HG03135 (cell line): Measurements from ENCODE around the gene DLG4.
"Not testable (repeated sequence)": the region's sequence is repeated elsewhere in the genome, so short reads cannot be mapped to it uniquely, and the experiment has no call there.

Experiments used
- ATAC-seq: cut with Tn5 transposase; IDR thresholded peaks from one replicate; pipeline ENCODE4 v1.9.1; 2021; ENCODE audit warnings: mild to moderate bottlenecking, moderate library complexity; ENCODE audit not compliant: unreplicated experiment

The DLG4 gene

GRCh38 chr17:7168841-7169564 is 50.6 kb downstream of the DLG4 start:
- not testable (repeated sequence) for ATAC-seq

- no peak for ATAC-seq
These were observed 51.8 kb downstream of the DLG4 start for GRCh38 chr17:7167832-7168231.

- no peak for ATAC-seq
These were observed 52.8 kb downstream of the DLG4 start for GRCh38 chr17:7166873-7167272.

GRCh38 chr17:7159571-7159970 is 60.1 kb downstream of the DLG4 start:
- ATAC-seq: not testable (repeated sequence)

- ATAC-seq: not testable (repeated sequence)
These were observed 61.2 kb downstream of the DLG4 start for GRCh38 chr17:7158424-7158823.

DNA sequence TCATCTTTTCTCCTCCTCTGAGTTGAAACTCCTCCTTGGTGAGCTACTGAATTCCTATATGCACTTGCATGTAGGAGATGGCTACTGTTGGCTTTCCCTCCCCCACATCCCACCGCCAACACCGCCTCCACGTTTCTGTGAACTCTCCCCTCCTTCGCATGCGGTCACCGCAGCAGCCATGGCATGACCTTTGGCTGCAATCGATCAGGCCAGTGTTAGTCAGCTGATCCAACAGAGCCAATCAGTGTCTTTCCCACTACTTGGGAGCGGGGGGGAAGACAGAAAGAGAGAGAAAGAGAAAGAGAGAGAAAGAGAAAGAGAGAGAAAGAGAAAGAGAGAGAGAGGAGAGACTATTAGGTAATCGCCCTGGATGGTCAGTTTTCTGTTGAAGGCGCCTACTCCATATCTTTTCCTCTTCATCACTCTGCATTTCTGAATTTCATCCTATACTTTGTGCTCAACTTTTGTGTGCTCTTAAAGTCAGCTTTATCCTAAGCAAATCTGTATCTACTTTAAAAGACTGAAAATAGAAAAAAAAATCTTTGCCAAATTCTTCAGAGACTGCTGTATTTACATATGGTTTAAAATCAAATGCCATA is 63.2 kb downstream of the DLG4 start:
- ATAC-seq: no peak

GRCh38 chr17:7147772-7148171 is 71.9 kb downstream of the DLG4 start:
- no peak for ATAC-seq

GRCh38 chr17:7146115-7146514 is 73.5 kb downstream of the DLG4 start:
- ATAC-seq: no peak

DNA sequence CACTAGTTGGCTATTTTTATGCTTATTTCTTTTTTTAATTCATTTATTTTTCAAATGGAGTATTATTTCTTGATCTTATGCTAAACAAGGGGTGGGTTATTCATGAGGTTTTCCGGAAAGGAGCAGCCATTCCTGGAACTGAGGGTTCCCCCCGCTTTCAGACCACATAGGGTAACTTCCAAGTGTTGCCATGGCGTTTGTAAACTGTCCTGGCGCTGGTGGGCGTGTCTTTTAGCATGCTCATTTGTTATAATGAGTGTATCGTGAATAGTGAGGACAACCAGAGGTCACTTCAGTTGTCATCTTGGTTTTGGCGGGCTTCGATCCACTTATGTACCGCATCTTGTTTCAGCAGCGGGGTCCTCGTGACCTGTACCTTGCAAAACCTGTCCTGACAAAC is 75.4 kb downstream of the DLG4 start:
- no peak for ATAC-seq

DNA sequence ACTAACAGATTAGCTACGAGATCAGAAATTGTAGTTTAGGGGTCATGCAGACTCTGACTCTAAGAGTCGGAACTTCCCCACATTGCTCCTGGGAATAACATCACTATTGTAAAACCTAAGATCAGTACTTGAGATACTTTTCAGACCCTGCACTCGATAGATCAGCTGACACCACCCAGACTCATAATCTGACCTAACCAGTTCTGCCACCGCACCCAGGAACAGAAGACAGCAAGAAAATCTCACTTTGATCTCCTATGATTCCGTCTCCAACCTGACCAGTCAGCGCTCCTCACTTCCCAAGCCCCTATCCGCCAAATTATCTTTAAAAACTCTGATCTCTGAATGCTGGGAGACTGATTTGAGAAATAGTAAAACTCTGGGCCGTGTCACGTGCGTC is 77.8 kb downstream of the DLG4 start:
- no peak for ATAC-seq

- no peak for ATAC-seq
These were observed 80.2 kb downstream of the DLG4 start for GRCh38 chr17:7139400-7139799.

DNA sequence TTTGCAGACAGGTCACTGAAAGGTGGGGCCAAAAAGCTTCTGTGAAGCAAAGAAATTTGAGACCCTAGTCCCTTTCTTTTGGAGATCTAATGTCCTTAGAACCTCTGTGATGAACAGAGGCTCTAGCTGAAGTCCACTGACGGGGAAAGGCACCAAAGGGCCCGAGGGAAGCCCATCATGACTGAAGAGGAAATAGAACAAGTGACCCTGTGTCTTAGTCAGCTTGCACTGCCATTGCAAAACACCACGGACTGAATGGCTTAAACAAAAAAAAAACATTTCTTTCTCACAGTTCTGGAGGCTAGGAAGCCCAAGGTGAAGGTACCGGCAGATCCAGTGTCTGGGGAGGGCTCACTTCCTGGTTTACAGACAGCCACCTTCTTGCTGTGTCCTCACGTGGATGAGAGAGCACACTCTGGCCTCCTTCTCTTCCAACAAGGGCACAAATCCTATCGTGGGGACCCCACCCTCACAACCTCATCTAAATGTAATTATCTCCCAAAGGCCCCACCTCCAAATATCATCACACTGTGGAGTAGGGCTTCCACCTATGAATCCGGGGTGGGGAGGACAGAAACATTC is 80.7 kb downstream of the DLG4 start:
- ATAC-seq: no peak

GRCh38 chr17:7137171-7137943 is 82.3 kb downstream of the DLG4 start:
- ATAC-seq: no peak
